K562 (cell line): ENCODE data around the gene ZSWIM6. TPM values are rescaled to one million over a fixed set of nuclear protein-coding genes. Genes with fewer than 3 reads are reported as not detected.
A peak's percentile ranks its signal among the peaks of the same experiment; 100 is the strongest.

Source experiments
- AFF1 ChIP-seq, 2 experiments: fragments of 450-650 bp; IDR thresholded peaks; 2 replicates each; pipeline ENCODE4 v1.6.1; 2018; ENCODE audit warnings: mild to moderate bottlenecking in 2 of 2, low read depth in 1 of 2; ENCODE audit not compliant: partially characterized antibody in 2 of 2
- CBX3 ChIP-seq, 2 experiments: IDR thresholded peaks; 1 replicate in 1 of 2; 2 replicates in 1 of 2; pipeline ENCODE4 v1.6.1; 2012; ENCODE audit warnings: inconsistent platforms in 2 of 2, low read length in 2 of 2, borderline replicate concordance in 1 of 2, control low read depth in 1 of 2
- CTBP1 ChIP-seq: fragments of 450-650 bp; IDR thresholded peaks from 2 replicates; pipeline ENCODE4 v1.6.1; 2016; ENCODE audit warnings: borderline replicate concordance
- DDX20 ChIP-seq: fragments of 450-650 bp; IDR thresholded peaks from 2 replicates; pipeline ENCODE4 v1.6.1; 2016; ENCODE audit warnings: missing genetic modification characterization, low read depth, mild to moderate bottlenecking, missing compliant biosample characterization, moderate library complexity
- E2F8 ChIP-seq: fragments of 450-650 bp; IDR thresholded peaks from 2 replicates; pipeline ENCODE4 v1.7.1; 2018; ENCODE audit warnings: mild to moderate bottlenecking, low read depth; ENCODE audit not compliant: partially characterized antibody
- EZH2 ChIP-seq: IDR thresholded peaks from 2 replicates; pipeline ENCODE4 v1.6.1; 2012; ENCODE audit warnings: low read depth, mild to moderate bottlenecking, inconsistent platforms, low read length, borderline replicate concordance
- FOXA1 ChIP-seq: fragments of 450-650 bp; IDR thresholded peaks from 2 replicates; pipeline ENCODE4 v1.6.1; 2016; ENCODE audit warnings: mild to moderate bottlenecking, borderline replicate concordance
- GABPB1 ChIP-seq: sonication (generic); formaldehyde crosslinking; IDR thresholded peaks from 2 replicates; pipeline ENCODE4 v1.8.0; 2022; ENCODE audit warnings: mild to moderate bottlenecking, missing genetic modification reagents
- HES1 ChIP-seq: fragments of 450-650 bp; IDR thresholded peaks from 2 replicates; pipeline ENCODE4 v1.6.1; 2016; ENCODE audit warnings: low read depth, mild to moderate bottlenecking, moderate library complexity
- IFI16 ChIP-seq: fragments of 250-450 bp; sonication (Bioruptor Pico); IDR thresholded peaks from 2 replicates; pipeline ENCODE4 v2.1.2; 2022; ENCODE audit warnings: mild to moderate bottlenecking, inconsistent platforms
- KAT2B ChIP-seq: IDR thresholded peaks from one replicate; pipeline ENCODE4 v1.6.1; 2012; ENCODE audit warnings: low read depth, mild to moderate bottlenecking, control low read depth, inconsistent platforms, low read length, moderate library complexity
- NONO ChIP-seq, 2 experiments: fragments of 200-400 bp in 1 of 2; fragments of 450-650 bp in 1 of 2; formaldehyde crosslinking in 1 of 2; IDR thresholded peaks; 2 replicates each; pipeline ENCODE4 v1.6.1; 2017; ENCODE audit warnings: low read depth in 2 of 2, mild to moderate bottlenecking in 2 of 2, moderate library complexity in 2 of 2, low read length in 1 of 2
- RBM39 ChIP-seq: fragments of 200-400 bp; formaldehyde crosslinking; optimal IDR thresholded peaks from 2 replicates; pipeline ENCODE3; 2018; ENCODE audit warnings: low read depth, low read length
- SAFB ChIP-seq: fragments of 200-400 bp; formaldehyde crosslinking; IDR thresholded peaks from 2 replicates; pipeline ENCODE4 v1.6.1; 2017; ENCODE audit warnings: low read depth, low read length, borderline replicate concordance
- SMAD1 ChIP-seq: fragments of 150-350 bp; IDR thresholded peaks from 2 replicates; pipeline ENCODE4 v1.6.1; 2014; ENCODE audit warnings: low read length, low read depth; ENCODE audit not compliant: partially characterized antibody
- SMAD4 ChIP-seq: fragments of 250-450 bp; sonication (Bioruptor Pico); conservative IDR thresholded peaks from 2 replicates; pipeline ENCODE4 v1.8.0; 2021; ENCODE audit warnings: inconsistent platforms, mild to moderate bottlenecking, moderate library complexity
- TAF9B ChIP-seq: fragments of 450-650 bp; IDR thresholded peaks from 2 replicates; pipeline ENCODE4 v1.6.1; 2018; ENCODE audit warnings: mild to moderate bottlenecking; ENCODE audit not compliant: partially characterized antibody
- TOE1 ChIP-seq, 2 experiments: fragments of 450-650 bp in 1 of 2; sonication (generic) in 1 of 2; formaldehyde crosslinking in 1 of 2; IDR thresholded peaks; 2 replicates each; pipeline versions ENCODE4 v1.7.1 to v1.8.0; 2016 to 2022; ENCODE audit warnings: borderline replicate concordance in 2 of 2, mild to moderate bottlenecking in 2 of 2, antibody characterized with exemption in 1 of 2, inconsistent platforms in 1 of 2, low read depth in 1 of 2, missing genetic modification reagents in 1 of 2, moderate library complexity in 1 of 2
- XRCC4 ChIP-seq: IDR thresholded peaks from one replicate; pipeline ENCODE4 v1.6.1; 2011; ENCODE audit not compliant: insufficient read depth, insufficient read length; ENCODE audit errors: extremely low read depth
- ZNF77 ChIP-seq: fragments of 250-450 bp; sonication (Bioruptor Pico); IDR thresholded peaks from 2 replicates; pipeline ENCODE4 v1.5.0; 2020
- polyA plus RNA-seq, 8 experiments: library from polyadenylated mRNA; depleted of rRNA in 4 of 8; stranded (reverse) in 5 of 8; unstranded in 3 of 8; fragments of >200 nt; fragmentation: Nextera tagmentation in 2 of 8; fragmentation: Illumina TruSeq in 1 of 8; extraction: Ambion mirVana in 2 of 8; extraction: Trizol in 1 of 8; gene quantifications; 2 replicates each; pipeline versions ENCODE4 v1.2.1 to v1.2.3, GENCODE V29; 2011 to 2014; ENCODE audit warnings: inconsistent platforms in 1 of 8, missing spikeins in 1 of 8
- total RNA-seq, 7 experiments: library from RNA; depleted of rRNA in 6 of 7; stranded (reverse); fragments of >200 nt in 6 of 7; fragmentation: Illumina TruSeq in 2 of 7; extraction: Trizol in 2 of 7; gene quantifications; 2 replicates each; pipeline versions ENCODE4 v1.2.1 to v1.2.3, GENCODE V29; 2011 to 2021; ENCODE audit warnings: low replicate concordance in 1 of 7

Gene ZSWIM6
- total and polyA plus RNA-seq, 9 of the 15 experiments (the other 6 are each of a cell fraction or from before 2014, with no cell fraction given) = 0.81 to 3.2 (median 2.0) TPM

- TF ChIP-seq E2F8 (peak; percentile 20), TOE1 (IDR thresholded peaks at IDR 0.05; ENCODE audit: borderline replicate concordance) (peak; percentile 74; the same call in 1 of the 2 replicates), TOE1 (CRISPR knock-in tag; IDR thresholded peaks at IDR 0.05; ENCODE audit: borderline replicate concordance, low read depth) (no peak), FOXA1 (no peak), SMAD1 (peak; percentile 96), IFI16 (CRISPR knock-in tag) (no peak), EZH2 (no peak), NONO (IDR thresholded peaks at IDR 0.05; ENCODE audit: low read depth in 2 of 2, low read length in 1 of 2) (no peak), AFF1 (IDR thresholded peaks at IDR 0.05; ENCODE audit: low read depth in 1 of 2, partially characterized antibody in 2 of 2) (peak in 1 of 2 experiments; percentile 28), DDX20 (no peak), CBX3 (IDR thresholded peaks at IDR 0.05; ENCODE audit: borderline replicate concordance in 1 of 2, low read length in 2 of 2) (peak in 1 of 2 experiments; percentile 64; a peak in 1 of 3 replicates), CTBP1 (peak; percentile 65; the same call in 1 of the 2 replicates), HES1 (no peak), GABPB1 (CRISPR knock-in tag) (peak; percentile 44; the same call in 1 of the 2 replicates), XRCC4 (no peak), TAF9B (peak; percentile 99), KAT2B (no peak), RBM39 (no peak), SAFB (no peak), SMAD4 (peak; percentile 95), ZNF77 (CRISPR knock-in tag) (no peak)
Measured at GRCh38 chr5:61408476-61409168, 76.6 kb downstream of the ZSWIM6 start (continued).
